ENCODE measurements around the gene IQCE.

The IQCE gene

DNA sequence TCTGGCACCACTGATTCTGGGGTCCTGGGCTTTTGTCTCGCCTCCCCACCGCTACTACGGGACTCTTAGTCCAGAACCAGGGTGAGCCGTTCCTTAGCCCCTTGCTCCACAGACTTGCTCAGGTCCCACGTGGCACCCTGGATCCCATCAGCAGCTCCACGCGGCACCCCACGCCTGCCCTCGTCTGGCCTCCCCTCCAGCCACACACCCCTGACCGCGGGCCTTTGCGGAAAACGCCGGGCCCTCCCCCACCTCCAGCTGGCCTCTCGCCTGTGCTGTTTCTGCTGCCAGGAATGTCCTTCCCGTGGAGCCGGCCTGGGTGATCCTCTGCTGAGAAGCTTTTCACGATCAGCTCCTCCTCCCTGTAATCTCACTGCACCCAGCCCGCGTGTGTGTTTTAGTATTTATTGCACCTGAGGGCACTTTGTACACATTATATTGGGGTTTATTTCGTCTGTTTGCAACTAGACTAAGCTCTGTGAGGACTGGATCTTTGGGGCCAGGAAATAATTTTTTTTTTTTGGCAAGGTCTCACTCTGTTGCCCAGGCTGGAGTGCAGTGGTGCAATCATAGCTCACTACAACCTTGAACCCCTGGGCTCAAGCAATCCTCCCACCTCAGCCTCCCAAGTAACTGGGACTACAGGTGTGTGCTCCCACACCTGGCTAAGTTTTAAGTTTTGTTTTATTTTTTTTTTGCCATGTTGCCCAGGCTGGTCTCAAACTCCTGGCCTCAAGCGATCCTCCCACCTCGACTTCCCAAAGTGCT lies 62.5 kb downstream of the IQCE start:
- peak; percentile 89 for DNase-seq

DNA sequence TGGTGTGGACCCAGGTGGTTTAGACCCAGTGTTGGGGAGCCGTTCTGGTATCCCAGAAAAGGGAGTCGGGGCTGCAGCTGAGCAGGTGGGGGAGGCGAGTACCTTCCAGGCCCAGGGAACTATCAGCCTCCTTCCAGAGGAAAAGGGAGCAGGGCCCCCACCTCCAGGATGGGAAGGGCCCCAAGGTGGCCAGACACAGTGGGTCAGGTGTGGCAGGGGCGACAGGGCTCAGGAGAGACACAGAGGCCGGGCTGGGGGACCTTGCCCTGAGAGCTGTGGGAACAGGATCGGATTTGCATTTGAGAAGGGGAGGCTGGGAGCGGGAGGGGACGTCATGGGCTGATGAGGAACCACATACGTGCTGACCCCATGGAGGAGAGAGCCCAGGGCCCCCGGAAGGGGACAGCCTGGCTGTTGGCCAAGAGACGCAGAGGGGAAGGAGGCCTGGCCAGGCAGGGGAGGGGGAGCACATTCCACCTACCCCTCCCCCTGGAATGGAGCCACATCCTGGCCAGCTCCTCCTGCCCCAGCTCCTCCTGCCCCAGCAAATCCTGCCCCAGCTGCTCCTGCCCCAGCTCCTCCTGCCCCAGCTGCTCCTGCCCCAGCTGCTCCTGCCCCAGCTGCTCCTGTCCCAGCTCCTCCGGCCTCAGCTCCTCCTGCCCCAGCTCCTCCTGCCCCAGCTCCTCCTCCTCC lies 63.3 kb downstream of the IQCE start:
- peak; percentile 91 for DNase-seq

DNA sequence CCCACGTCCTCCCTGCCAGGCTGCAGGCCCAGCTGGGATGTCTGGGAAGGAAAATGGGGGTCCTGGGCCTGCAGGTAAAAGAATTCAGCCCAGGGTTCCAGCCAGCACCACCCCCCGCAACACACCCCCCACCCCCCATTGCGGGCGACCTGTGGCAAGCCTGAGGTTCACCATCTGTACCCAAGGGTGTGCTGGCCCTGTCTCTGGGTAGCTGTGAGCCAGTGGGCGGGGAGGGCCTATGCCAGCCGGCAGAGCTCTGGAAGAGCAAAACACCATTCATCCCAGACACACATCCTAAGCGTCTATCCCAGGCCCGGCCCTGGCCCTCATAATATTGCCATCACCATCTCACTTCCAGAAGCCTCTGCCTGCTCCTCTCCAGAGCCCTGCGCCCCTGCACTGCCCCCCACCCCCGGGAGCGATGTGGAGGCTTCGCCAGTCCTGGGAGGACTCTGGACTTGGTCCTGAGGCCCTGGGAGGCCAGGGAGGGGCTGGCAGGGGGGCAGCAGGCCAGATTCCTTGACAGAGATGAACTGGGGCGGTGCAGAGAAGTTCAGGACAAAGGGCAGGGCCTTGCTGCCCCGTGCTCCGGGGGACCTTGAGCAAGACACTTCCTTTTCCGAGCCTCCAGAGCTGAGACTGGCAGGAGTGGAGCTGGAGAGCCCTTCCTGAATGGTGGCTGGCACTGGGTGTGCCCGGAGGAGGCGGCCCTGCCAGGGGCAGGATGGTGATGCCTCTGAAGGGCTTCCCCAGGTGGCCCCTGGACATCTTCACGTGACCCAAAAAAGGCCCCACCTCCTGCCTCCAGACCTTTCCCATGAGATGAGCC lies 64.3 kb downstream of the IQCE start:
- no peak for DNase-seq

DNA sequence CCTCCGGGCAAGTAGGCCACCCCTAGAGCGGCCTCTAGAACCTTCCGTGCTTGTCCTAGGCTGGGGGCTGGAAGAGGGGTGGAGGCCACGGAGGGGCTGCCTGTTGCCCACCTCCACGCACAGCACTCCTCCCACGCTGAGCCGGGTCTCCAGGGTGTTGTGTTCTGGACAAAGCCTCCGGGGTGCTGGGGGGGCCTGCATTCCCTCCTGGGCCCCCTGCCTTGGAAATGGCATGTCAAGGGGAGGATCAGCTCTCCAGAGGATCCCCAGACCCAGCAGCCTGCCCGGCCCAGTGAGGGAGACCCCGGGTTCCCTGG lies 64.9 kb downstream of the IQCE start:
- no peak for DNase-seq

DNA sequence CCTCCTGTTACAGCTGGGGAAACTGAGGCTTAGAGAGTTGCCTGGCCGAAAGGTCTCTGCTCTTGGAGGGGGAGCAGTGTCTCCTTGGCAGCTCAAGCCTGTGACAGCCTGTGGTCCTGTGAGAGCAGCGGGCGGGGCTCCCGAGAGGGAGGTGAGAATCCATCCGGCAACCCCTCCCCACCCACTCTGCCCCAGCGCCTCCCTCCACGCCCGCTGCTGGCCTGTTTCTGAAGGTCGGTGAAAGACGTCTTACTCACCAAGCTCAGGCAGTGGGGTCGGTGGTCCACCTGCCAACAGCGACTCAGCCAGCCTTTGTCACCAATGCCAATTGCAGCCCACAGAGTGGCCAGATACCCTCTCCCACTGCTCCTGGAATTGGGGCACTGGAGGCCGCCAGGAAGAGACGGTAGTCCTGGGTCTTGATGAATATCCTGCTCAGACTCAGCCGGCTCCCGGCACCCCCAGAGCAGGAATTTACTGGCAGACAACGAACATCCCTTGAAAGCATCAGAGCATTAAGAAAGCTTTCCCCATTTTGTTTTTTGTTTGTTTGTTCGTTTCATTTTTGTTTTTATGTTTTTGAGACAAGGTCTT lies 65.6 kb downstream of the IQCE start:
- peak; percentile 30 for DNase-seq

DNA sequence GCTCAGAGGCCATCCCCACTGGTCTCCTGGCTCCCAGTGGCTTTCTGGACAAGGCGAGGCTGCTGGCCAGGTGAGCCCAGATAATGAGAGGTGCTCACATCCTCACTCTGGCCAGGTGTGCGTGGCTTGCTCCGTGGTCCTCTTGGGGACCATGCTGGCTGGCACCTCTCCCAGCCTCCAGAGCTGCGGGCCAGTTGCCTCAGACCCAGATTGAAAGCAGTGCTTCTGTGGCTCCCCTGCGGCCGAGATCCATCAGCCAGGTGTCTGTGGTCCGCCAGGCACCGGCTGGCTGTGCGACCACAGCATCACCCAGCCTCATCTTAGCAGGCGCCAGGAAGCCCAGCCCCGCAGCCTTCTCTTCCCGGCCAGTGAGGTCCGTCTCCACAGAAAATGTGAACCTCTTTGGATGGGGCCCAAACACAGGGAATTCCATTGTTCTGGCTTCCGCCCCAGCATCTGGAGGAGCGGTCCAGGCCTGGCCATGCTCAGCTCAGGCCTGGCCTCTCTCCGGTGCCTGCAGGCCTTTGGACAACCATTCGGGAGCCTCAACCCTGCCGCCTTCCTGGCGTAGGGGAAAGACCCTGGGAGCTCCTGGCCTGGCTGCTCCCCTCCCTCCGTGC lies 67.8 kb downstream of the IQCE start:
- DNase-seq: peak; percentile 93

DNA sequence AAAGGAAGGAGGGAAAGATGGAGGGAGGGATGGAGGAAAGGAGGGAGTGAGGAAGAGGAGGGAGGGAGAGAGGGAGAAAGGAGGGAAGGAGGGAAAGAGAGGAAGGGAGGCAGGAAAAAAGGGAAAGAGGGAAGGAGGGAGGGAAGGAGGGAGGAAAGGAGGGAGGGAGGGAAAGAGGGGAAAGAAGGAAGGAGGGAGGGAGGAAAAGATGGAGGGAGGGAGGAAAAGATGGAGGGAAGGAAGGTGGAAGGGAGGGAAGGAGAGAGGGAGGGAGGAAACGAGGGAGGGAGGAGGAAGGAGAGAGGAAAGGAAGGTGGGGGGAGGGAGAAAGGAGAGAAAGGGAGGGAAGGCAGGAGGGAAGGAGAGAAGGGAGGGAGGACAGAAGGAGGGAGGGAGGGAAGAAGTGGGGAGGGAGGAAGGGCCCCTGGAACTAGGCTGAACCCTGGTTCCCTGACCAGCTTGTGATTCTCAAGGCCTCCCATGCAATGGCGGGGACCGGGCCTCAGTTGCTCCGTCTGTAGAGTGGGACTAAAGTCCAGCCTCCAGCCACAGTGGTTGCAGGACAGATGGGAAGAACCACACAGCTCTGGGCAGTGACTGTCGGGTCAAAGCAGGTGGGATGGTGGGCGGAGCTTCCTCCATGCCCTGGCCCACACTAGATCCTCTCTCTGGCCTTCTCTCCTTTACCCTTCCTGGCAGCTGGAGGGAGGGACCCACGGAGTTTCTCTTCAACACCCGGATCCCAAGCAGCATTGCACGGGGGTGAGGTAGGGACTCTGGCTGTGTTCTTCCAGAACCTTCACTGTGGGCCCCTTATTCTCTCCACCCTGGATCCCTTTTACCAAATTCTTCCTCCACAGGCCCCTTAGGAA lies 68.7 kb downstream of the IQCE start:
- no peak for DNase-seq

DNA sequence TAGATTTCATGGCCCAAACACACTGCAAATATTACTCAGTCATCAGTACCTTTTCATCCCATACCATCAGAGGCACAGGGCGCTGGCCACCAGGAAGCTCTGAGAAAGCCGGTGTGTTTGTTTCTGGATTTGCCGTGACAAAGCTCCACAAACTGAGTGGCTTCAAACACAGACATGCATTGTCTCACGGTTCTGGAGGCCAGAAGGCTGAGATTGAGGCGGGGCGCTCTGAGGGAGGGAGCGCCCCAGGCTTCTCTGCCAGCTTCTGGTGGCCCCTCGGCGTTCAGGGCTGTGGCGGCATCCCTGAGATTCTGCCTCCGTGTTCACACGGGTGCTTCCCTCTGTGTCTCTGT lies 69.3 kb downstream of the IQCE start:
- DNase-seq: no peak

DNA sequence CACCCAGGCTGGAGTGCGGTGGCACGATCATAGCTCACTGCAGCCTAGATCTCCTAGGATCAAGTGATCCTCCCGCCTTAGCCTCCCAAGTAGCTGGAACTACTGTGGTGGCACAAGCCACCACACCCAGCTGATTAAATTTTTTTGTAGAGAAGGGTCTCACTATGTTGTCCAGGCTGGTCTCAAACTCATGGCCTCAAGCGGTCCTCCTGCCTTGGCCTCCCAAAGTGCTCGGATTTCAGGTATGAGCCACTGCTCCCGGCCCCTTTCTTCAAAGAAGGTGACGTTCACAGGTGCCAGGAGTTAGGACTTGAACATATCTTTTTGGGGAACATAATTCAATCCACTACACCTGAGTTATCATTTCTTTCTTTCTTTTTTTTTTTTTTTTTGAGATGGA lies 70.1 kb downstream of the IQCE start:
- DNase-seq: no peak

DNA sequence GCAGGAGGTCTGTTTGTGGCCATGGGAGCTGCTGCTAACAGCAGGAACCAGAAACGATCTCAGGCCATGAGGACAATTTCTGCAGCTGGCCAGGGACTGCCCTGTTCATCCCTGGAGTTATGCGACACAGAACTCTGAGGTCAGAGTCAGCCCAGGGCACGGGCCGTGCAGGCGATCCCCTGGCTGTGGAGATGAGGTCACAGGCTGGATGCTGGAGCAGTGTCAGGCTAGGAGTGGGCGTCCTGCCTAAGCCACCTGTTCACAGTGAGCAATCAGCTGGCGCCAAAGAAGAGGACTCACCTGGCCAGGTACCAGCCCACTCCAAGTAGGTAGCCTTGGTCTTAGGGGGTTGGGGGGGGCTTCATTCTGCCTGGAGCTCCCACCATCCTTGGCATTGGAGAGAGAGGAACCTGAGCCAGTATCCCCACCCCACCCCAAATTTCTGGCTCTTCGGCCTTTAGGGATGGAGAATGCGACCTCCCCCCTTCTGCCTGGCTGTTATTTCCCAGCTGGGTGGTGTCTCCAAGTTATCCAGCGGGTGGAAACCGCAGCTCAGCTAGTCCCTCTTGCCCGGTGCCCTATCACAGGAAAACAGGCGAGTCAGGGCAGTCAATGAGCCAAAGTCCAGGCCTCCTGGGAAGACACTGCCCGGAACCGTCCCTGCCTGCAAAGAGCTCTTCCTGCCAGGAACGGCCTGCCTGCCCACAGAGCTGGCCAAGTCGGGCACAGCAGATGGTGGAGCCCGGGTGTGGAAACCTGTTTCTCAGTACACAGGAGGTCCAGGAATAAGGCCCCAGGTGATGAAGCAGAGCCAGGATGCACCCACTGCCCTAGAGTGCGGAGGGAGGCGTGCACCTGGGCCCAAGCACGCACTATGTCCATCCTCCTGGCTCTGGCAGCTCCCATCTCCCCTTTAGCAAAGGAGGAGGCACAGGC lies 71.2 kb downstream of the IQCE start:
- DNase-seq: no peak

DNA sequence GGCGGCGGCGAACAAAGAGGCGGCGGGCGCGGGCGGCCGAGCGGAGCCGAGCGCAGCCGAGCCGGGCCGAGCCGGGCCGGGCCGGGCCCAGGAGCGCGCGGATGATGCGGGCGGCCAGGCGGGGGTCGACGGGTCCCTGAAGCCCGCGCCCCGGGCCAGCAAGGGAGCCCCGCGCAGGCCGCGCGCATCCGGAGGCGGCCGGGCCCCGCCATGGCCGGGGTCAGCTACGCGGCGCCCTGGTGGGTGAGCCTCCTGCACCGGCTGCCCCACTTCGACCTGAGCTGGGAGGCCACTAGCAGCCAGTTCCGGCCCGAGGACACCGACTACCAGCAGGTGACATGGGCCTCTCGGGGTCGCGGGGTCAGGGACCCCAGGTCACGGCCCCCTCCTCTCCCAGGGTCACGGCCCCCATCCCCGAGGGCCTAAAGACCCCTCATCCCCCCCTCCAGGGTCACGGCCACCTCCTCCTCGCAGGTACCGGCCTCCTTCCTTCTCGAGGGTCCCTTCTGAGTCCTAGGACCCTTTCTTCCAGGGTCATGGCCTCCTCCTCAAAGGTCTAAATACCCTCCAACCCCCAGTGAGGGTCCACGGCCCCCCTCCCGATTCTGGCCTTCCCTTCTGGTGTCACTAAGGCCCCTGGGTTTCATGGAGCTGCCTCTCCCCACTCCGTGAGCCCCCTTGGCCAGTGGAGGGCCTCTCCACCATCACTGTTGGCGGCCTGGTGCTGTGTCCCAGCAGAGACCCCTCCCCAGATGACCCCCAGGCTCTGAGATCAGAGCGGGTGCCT lies 73.4 kb downstream of the IQCE start, which contains the start of gene TTYH3:
Gene TTYH3 (plus strand): TSS at position 41 of the 787 bp plus-strand sequence. CDS start 170 bp downstream, at position 211.
- no peak for DNase-seq

DNA sequence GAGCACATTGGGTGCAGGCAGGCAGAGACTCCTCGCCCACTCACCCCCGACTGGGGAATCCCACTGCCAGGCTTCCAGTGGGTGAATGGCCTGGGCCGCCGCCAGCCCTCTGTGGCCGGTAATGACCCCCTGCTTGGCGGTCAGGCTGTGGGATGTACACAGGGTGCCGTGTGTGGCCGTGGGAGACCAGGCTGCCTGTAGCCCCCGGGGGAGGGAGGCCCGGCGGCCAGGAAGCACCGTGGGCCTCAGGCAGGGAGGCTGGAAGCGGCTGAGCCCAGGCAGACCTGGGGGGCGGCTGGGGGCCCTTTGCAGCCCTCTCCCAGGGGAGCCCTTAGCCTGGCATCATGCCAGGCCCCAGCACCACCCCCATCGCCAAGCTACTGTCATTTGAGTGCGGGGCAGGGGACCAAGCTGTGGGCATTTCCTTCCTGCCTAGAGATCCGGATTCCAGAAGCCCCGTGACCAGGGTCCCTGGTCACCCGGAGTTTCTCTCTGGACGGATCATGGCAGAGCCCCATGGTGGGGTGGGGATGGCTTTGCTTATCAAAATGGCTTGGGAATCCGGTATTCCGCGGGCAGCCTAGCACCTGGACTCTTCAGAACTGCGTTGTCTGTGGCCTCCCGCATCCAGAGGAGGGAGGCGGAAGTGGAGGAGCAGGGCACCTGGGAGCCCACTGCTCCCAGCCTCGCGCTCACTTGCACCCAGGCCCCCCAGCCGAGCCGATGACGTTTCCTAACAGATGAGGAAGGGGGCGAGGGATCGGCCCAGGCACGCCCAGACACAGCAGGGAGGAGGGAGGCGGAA lies 74.2 kb downstream of the IQCE start:
- peak; percentile 82 for DNase-seq

DNA sequence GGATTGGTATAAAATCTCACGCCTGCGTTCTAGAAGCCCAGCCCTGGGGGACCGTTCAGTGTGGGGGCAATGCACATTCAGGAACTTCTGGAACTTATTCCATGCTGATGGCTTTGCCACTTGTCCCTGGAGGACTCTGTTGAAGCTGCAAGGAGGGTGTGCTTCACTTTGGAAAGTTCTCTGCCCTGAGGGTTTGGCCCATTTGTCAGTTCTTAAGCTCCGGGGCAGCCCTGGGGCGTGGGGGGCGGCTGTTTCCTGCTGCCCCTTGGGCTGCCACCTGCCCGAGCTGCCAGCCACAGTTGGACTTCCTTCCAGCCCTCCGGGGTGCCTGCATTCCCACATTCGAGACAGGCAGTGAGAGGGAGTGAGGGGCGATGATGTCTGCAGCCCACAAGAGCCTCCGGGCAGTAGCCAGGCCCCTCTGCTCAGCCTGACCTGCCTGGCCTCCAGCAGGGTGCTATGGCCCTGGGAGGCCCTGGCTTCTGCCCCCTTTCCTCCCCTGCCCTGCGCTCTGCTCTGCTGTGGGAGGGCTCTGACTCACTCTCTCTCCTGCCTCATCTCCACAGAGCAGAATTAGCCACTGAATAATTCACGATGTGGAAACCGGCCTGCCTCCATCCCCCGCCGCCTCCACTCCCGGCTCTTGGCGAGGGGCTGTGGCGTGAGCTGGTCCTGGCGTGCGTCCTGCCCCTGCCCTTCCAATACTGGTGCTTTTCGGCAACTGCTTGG lies 74.9 kb downstream of the IQCE start:
- DNase-seq: no peak

DNA sequence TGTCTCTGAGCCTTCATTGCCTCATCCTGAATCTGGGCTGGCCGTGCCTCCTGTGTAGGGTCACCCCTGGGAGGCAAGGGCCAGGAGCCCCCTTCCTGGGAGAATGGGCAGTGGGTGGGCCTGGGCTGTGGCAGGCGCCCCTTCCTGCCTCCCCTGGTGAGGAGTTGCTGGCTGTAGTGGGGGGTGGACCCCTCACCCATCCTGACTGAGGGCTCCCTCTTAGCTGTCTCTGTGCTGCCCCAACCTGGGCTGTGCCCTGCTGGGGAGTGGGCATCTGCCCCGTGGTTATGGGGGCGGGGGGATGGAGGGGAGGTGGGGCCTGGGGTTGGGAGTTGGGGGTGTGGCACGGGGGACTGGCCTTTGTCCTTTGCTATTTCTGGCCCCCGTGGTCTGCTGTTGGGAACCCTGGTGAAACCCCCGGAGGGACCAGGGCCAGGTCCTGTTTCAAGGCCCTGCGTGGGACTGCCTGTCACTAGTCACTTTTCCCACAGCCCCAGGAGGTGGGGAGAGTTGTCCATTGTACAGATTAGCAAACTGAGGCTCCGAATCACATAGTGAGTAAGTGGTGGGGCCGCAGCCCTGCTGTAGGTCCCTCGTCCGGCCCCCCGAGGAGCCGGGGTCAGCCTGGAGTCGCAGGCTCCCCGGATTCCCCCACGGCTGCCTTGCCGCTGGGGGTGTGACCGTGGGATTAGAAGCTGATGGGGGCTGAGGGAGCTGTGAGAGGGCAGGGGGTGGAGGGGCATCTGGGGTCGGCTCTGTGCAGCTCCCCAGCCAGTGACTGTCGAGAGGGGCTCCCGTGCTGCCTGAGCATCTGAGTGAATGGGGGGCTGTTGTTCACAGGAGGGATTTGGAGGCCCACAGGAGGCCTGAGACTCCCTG lies 75.7 kb downstream of the IQCE start:
- no peak for DNase-seq

DNA sequence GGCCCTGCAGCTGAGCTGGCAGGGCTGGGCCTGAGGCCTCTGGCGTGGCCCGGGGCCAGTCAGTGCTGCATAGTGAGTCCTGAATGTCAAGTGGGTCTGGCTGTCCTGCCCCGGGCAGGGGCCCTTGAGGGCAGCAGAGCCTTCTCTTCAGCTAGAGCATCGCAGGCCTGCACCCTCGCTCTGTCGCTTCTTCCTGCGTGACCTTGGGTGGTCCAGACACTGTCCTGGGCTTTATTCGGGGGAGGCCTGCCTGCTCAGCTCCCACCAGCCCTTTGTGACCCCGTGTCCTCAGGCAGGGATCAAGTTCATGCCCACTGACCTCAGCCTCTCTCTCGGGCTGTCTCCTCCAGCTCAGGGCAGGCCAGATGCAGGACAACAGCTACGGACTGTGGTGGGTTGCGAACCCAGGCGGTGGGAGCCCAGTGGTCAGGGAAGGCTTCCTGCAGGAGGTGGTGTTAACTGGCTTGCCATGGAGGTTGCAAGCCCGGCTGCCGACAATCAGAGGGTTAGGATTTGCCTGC lies 76.4 kb downstream of the IQCE start:
- no peak for DNase-seq

DNA sequence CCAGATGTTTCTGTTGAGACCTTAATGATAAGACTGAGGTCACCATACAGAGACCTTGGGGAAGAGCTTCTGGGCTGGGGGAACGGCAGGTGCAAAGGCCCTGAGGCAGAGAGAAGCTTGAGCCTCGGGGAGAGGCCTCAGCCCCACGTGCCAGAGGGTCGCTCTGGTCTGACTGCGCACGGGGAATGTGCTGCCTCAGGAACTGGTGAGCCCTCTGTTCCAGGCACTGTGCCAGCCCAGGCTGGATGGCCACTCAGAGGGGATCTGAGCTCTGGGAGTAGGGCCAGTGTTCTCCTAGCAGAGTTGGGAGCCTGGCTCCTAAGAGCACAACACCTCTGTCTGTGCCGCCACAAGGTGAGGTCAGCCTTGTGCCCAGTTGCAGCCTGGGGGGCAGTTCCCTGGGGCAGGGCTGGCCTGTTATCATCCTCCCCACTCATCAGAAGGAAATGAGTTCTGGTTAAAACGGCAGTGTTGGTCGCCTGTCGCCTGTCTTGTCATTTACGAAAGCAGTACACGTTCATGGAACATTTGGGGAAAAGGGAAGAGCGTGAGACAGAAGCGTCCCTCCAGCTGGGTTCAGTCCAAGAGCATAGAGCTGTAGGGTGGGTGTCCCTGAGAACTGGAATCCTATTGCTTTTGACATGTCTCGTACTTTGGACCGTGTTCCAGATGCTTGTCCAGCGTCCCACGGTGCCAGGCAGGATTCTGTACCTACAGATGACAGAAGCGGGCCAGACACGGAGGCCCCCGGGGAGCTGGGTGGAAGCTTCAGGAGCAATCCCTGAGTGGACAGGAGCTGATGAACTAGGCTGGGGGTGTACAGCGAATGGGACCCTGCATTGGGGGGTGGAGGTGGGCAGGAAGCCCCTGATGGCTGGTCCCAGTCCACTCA lies 77.3 kb downstream of the IQCE start:
- peak; percentile 62 for DNase-seq

All from right hindlimb (tissue), 1 donor.